HG03280 (cell line): ENCODE data around the gene PPP1R9A.

Experiments
- ATAC-seq: cut with Tn5 transposase; IDR thresholded peaks from one replicate; pipeline ENCODE4 v1.9.1; 2021; ENCODE audit warnings: mild to moderate bottlenecking, moderate library complexity; ENCODE audit not compliant: unreplicated experiment

Gene PPP1R9A

GRCh38 chr7:95304990-95305389 lies 397.6 kb downstream of the PPP1R9A start:
- no peak for ATAC-seq

- no peak for ATAC-seq
Observed at GRCh38 chr7:95309951-95310350, 402.6 kb downstream of the PPP1R9A start.

GRCh38 chr7:95311389-95311788 lies 404.0 kb downstream of the PPP1R9A start:
- ATAC-seq = no peak

GRCh38 chr7:95312561-95312960 lies 405.2 kb downstream of the PPP1R9A start:
- no peak for ATAC-seq

- peak; percentile 67 for ATAC-seq
Observed at GRCh38 chr7:95316588-95316987, 409.2 kb downstream of the PPP1R9A start.

- no peak for ATAC-seq
Observed at GRCh38 chr7:95317546-95317945, 410.2 kb downstream of the PPP1R9A start.

- no peak for ATAC-seq
Observed at GRCh38 chr7:95317966-95318365, 410.6 kb downstream of the PPP1R9A start.

- ATAC-seq = no peak
Observed at GRCh38 chr7:95318501-95319100, 411.2 kb downstream of the PPP1R9A start.

GRCh38 chr7:95319570-95319969 lies 412.2 kb downstream of the PPP1R9A start:
- ATAC-seq = no peak

GRCh38 chr7:95320651-95321050 lies 413.3 kb downstream of the PPP1R9A start:
- no peak for ATAC-seq

- no peak for ATAC-seq
Observed at GRCh38 chr7:95321720-95322119, 414.3 kb downstream of the PPP1R9A start.

GRCh38 chr7:95322396-95322795 lies 415.0 kb downstream of the PPP1R9A start:
- ATAC-seq = no peak

- no peak for ATAC-seq
Observed at GRCh38 chr7:95322854-95323253, 415.5 kb downstream of the PPP1R9A start.

GRCh38 chr7:95323410-95324129 lies 416.2 kb downstream of the PPP1R9A start:
- ATAC-seq = no peak

GRCh38 chr7:95324431-95324830 lies 417.0 kb downstream of the PPP1R9A start, which contains the start of gene PON1:
Gene PON1, minus strand, starts transcription at chr7:95324532. Its CDS starts 57 bp downstream, at chr7:95324475.
- ATAC-seq = no peak

GRCh38 chr7:95327356-95327755 lies 420.0 kb downstream of the PPP1R9A start:
- ATAC-seq = no peak

- ATAC-seq = peak; percentile 84
Observed at GRCh38 chr7:95330204-95330960, 423.0 kb downstream of the PPP1R9A start.

- peak; percentile 21 for ATAC-seq
Observed at GRCh38 chr7:95330961-95331337, 423.6 kb downstream of the PPP1R9A start.

- no peak for ATAC-seq
Observed at GRCh38 chr7:95334447-95334846, 427.1 kb downstream of the PPP1R9A start.

GRCh38 chr7:95335093-95335492 lies 427.7 kb downstream of the PPP1R9A start:
- no peak for ATAC-seq

- no peak for ATAC-seq
Observed at GRCh38 chr7:95338832-95339231, 431.4 kb downstream of the PPP1R9A start.

GRCh38 chr7:95340491-95340890 lies 433.1 kb downstream of the PPP1R9A start:
- no peak for ATAC-seq
